Measurements from ENCODE around the gene ZFAND3. TPM values are rescaled to one million over a fixed set of nuclear protein-coding genes. Genes with fewer than 3 reads are reported as not detected.

ZFAND3 gene
- total and polyA plus RNA-seq, 2 of the 4 experiments (the other 2 are of a cell fraction) = 10.9 to 26.7 TPM

GRCh38 chr6:37787216-37787615 lies 32.3 kb upstream of the ZFAND3 start:
- WGBS, 2 experiments (ENCODE audit: extremely low coverage in 2 of 2, insufficient read length in 1 of 2) = no CpG with 5 or more reads among the region's 2 CpGs
- ATAC-seq (ENCODE audit: low read depth) = no peak
- no peak overlapping the region for H4K5ac ChIP-seq (ENCODE audit: low read depth, low read length)
- H3K9me3 ChIP-seq (ENCODE audit: control insufficient read depth, insufficient read depth, low read length) = no peaks in the 10 kb centered on the region
- TF ChIP-seq CHD1 (IDR thresholded peaks at IDR 0.05; ENCODE audit: low read depth, low read length) = no peak
- TF ChIP-seq RAD21 (IDR thresholded peaks at IDR 0.05; ENCODE audit: low read length) = no peak
- no peak for TF ChIP-seq RFX5 (IDR thresholded peaks at IDR 0.05; ENCODE audit: low read depth, low read length)
- TF ChIP-seq CEBPB (IDR thresholded peaks at IDR 0.05; ENCODE audit: low read depth, low read length) = no peak
- TF ChIP-seq CTCF (conservative IDR thresholded peaks at IDR 0.05; ENCODE audit: low read depth, low read length) = no peak
- TF ChIP-seq MAFK (IDR thresholded peaks at IDR 0.05; ENCODE audit: low read depth, low read length) = no peak
- TF ChIP-seq RCOR1 (IDR thresholded peaks at IDR 0.05; ENCODE audit: insufficient replicate concordance, low read length) = no peak
- TF ChIP-seq FOS (IDR thresholded peaks at IDR 0.05; ENCODE audit: low read depth, low read length) = no peak
- TF ChIP-seq POLR2A (IDR thresholded peaks at IDR 0.05; ENCODE audit: low read depth, low read length) = no peak
- no peak for TF ChIP-seq NFE2L2 (IDR thresholded peaks at IDR 0.05; ENCODE audit: low read depth, low read length)
- no peak for TF ChIP-seq MXI1 (IDR thresholded peaks at IDR 0.05; ENCODE audit: borderline replicate concordance, low read depth, low read length)
- TF ChIP-seq MAZ (IDR thresholded peaks at IDR 0.05; ENCODE audit: borderline replicate concordance, low read depth, low read length) = no peak
- no peak for TF ChIP-seq USF2 (IDR thresholded peaks at IDR 0.05; ENCODE audit: low read depth, low read length)
- no peak for TF ChIP-seq ELK1 (IDR thresholded peaks at IDR 0.05; ENCODE audit: borderline replicate concordance, low read depth, low read length)
- TF ChIP-seq SMC3 (IDR thresholded peaks at IDR 0.05; ENCODE audit: low read depth, low read length) = no peak
- TF ChIP-seq BHLHE40 (IDR thresholded peaks at IDR 0.05; ENCODE audit: low read depth, low read length) = no peak
- in situ Hi-C loops (cut with MboI; ENCODE audit: low sequenced_read_pairs) (no loop called here), intact Hi-C loops (cut with micrococcal nuclease) (no loop called here), dilution Hi-C loops (cut with HindIII; ENCODE audit: low sequenced_read_pairs, unreplicated experiment) (no loop called here)
- DNase-seq = no peak
- H2BK5ac ChIP-seq (ENCODE audit: low read depth, low read length, poor library complexity, severe bottlenecking) = no peak overlapping the region
- no peak overlapping the region for H2BK15ac ChIP-seq (ENCODE audit: low read depth, low read length)
- H3K27me3 ChIP-seq (ENCODE audit: control insufficient read depth, insufficient read depth, low read length) = peaks cover 2% of the 10 kb centered on the region; the same call in 1 of the 2 replicates
- H3K27ac ChIP-seq (ENCODE audit: insufficient read depth, low read length) = no peak overlapping the region
- peaks cover 16% of the 10 kb centered on the region for H3K9me1 ChIP-seq (ENCODE audit: insufficient read depth, low read length)
- no peak overlapping the region for H2BK120ac ChIP-seq (ENCODE audit: low read depth, low read length)
- no peak overlapping the region for H2AK9ac ChIP-seq (replicated peaks; ENCODE audit: low read depth, low read length, poor library complexity)
- H3K23ac ChIP-seq (ENCODE audit: low read depth, low read length) = no peak overlapping the region
- ChIA-PET CTCF (no interaction called here), POLR2A (ENCODE audit: unreplicated experiment) (no interaction called here)
- H3K4ac ChIP-seq (ENCODE audit: low read depth, low read length) = no peak overlapping the region
- H3K79me1 ChIP-seq (ENCODE audit: low read depth in 1 of 2, low read length in 2 of 2) = peaks cover 0 to 4% of the 10 kb centered on the region in 2 experiments; a peak in 1 of 4 replicates
- peaks cover 22% of the 10 kb centered on the region for H3K4me1 ChIP-seq (ENCODE audit: control insufficient read depth, insufficient read depth, low read length)
- no peak overlapping the region for H2AFZ ChIP-seq (replicated peaks; ENCODE audit: low read length, poor library complexity)
- H4K91ac ChIP-seq (ENCODE audit: insufficient read depth, low read depth, low read length) = no peak overlapping the region
- H4K8ac ChIP-seq (ENCODE audit: low read depth in 2 of 2, low read length in 2 of 2) = no peak overlapping the region
- peaks cover 6% of the 10 kb centered on the region; the same call in 1 of the 2 replicates for H4K20me1 ChIP-seq (ENCODE audit: insufficient read depth, low read length)
- H3K9ac ChIP-seq (ENCODE audit: low read depth, low read length) = no peak overlapping the region
- H2BK20ac ChIP-seq (ENCODE audit: low read depth, low read length) = no peak overlapping the region; the same call in 1 of the 2 replicates
- H2AK5ac ChIP-seq (ENCODE audit: low read depth, low read length) = no peak overlapping the region
- H3K4me2 ChIP-seq (ENCODE audit: low read depth, low read length) = no peak overlapping the region
- H3K4me3 ChIP-seq (ENCODE audit: insufficient read depth, low read depth, low read length) = no peak overlapping the region
- no peaks in the 10 kb centered on the region for H3K36me3 ChIP-seq (ENCODE audit: control insufficient read depth, insufficient read depth, low read length)
- no TSS peak for BruUV-seq (replicated peaks)
- no peak overlapping the region for H3K18ac ChIP-seq (ENCODE audit: low read depth, low read length)
- no peak overlapping the region for H3K56ac ChIP-seq (ENCODE audit: extremely low read depth, insufficient read depth, low read length)
- H3K14ac ChIP-seq (replicated peaks; ENCODE audit: low read depth, low read length) = no peak overlapping the region

All from IMR-90 (cell line).